Mucosa of rectum (tissue), 2 donors: ENCODE measurements around the gene SLC16A11.

Source experiments
- H3K27ac ChIP-seq, 2 donors: one replicate each; pipeline ENCODE4 v1.7.0; 2013; ENCODE audit warnings: inconsistent platforms in 2 of 2, low read depth in 2 of 2, low read length in 2 of 2
- H3K27me3 ChIP-seq, 2 donors: one replicate each; pipeline ENCODE4 v1.7.0; 2013; ENCODE audit warnings: low read length in 2 of 2; ENCODE audit not compliant: control insufficient read depth in 2 of 2, insufficient read depth in 2 of 2
- H3K36me3 ChIP-seq, 2 donors: one replicate each; pipeline ENCODE4 v1.7.0; 2013; ENCODE audit warnings: low read length in 2 of 2; ENCODE audit not compliant: control insufficient read depth in 2 of 2, insufficient read depth in 2 of 2
- H3K4me1 ChIP-seq, 2 donors: one replicate each; pipeline ENCODE4 v1.7.0; 2013; ENCODE audit warnings: low read length in 2 of 2, mild to moderate bottlenecking in 1 of 2; ENCODE audit not compliant: control insufficient read depth in 2 of 2, insufficient read depth in 2 of 2
- H3K4me3 ChIP-seq, 2 donors: one replicate each; pipeline ENCODE4 v1.7.0; 2013; ENCODE audit warnings: low read length in 2 of 2
- H3K9ac ChIP-seq, 2 donors: one replicate each; pipeline ENCODE4 v1.7.0; 2013; ENCODE audit warnings: low read length in 2 of 2, low read depth in 1 of 2, mild to moderate bottlenecking in 1 of 2
- H3K9me3 ChIP-seq, 2 donors: one replicate each; pipeline ENCODE4 v1.7.0; 2013; ENCODE audit warnings: low read length in 2 of 2; ENCODE audit not compliant: control insufficient read depth in 2 of 2
- donor health status: healthy.
- donor health status: Normal muscosa, but diverticular disease.

The SLC16A11 gene

DNA sequence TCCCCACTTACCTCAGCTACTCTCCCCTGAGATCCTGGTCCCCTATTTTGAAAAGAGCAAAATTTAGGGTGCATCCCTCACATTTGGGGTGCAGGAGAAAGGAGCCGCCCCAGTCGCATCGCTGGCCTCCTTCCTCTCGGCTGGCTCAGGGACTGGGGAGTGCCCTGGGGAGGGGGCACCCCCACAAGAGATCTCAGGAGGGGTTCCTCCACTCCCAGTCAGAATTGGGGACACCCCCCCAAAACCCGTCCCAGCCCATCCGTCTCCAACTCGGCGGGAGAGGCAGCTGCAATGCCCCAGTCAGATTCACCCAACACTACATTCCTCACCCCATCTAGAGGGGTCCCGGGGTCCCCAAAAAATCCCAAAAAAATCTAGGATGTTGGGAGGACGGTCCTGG is 24.5 kb downstream of the SLC16A11 start:
- peaks cover 0 to 3% of the 10 kb centered on the region in 2 donors for H3K36me3 ChIP-seq
- H3K4me1 ChIP-seq = peaks cover 30 to 35% of the 10 kb centered on the region in 2 donors
- peak overlapping the region; percentile 67 to 80 for H3K27ac ChIP-seq
- peak overlapping the region; percentile 72 to 74 for H3K9ac ChIP-seq
- no peaks in the 10 kb centered on the region for H3K27me3 ChIP-seq
- no peaks in the 10 kb centered on the region for H3K9me3 ChIP-seq
- H3K4me3 ChIP-seq = peak overlapping the region; percentile 68 to 70

DNA sequence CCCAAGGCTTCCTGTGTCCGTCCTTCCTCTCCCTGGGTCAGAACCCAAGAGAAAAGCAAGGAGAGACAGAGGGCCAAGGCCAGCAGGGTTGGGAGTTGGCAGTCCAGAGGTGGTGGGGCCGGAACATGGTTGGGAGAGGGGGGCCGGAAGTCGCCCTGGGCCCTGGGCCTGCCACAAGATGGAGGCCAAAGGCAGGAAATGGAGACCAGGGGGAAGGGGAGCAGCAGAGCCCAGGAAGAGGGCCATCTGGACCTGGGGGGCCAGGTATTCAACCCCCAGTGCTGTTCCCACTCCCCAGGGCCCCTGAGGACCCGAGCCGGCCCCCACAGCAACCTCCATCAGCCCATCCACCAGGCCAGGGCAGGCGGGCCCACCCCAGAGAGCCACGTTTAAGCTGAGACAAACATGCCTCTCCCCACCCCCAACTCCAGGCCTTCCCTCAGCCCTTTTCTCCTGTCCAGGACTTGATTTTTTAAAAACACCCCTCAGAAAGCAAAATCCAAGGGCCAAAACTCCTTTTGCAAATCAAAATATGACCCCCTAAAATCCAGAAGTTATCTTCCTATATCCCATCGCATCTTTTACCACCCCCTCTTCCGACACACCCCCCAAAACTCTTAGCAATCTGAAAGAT is 25.4 kb downstream of the SLC16A11 start:
- Histone ChIP-seq H3K4me3 (peak overlapping the region; percentile 68 to 70), H3K27me3 (no peaks in the 10 kb centered on the region), H3K4me1 (peaks cover 38 to 41% of the 10 kb centered on the region in 2 donors), H3K27ac (peak overlapping the region; percentile 77 to 80), H3K9me3 (no peaks in the 10 kb centered on the region), H3K36me3 (peaks cover 0 to 3% of the 10 kb centered on the region in 2 donors), H3K9ac (peak overlapping the region; percentile 38 to 72)

DNA sequence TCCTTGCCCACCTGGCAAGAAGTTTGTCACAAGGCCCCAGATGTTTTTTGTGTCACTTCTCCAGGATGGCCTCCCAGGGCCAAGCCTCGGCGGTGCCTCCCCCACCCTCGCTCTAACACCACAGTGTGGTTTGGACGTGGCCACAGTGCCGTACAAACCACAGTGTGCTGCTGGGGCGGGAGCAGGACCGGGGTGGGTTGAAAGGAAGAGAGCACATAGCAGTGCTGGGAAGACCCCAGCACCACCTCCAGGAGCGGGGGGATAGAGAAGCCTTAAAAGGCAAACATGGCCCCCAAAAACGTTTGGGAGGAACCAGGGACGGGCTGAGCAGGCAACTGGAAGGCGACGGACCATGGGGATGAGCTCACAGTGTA is 26.1 kb downstream of the SLC16A11 start:
- H3K4me1 ChIP-seq = peaks cover 36 to 39% of the 10 kb centered on the region in 2 donors
- H3K27ac ChIP-seq = peak overlapping the region; percentile 77 to 80
- peak overlapping the region; percentile 68 to 70 for H3K4me3 ChIP-seq
- H3K36me3 ChIP-seq = peaks cover 0 to 3% of the 10 kb centered on the region in 2 donors
- peak overlapping the region; percentile 41 to 72 for H3K9ac ChIP-seq
- no peaks in the 10 kb centered on the region for H3K9me3 ChIP-seq
- H3K27me3 ChIP-seq = no peaks in the 10 kb centered on the region

- Histone ChIP-seq H3K9me3 (no peaks in the 10 kb centered on the region), H3K9ac (peak overlapping the region in 1 of 2 donors; percentile 15), H3K27me3 (no peaks in the 10 kb centered on the region), H3K27ac (peak overlapping the region in 1 of 2 donors; percentile 80), H3K4me1 (peaks cover 33% of the 10 kb centered on the region in 2 donors), H3K36me3 (peaks cover 0 to 3% of the 10 kb centered on the region in 2 donors), H3K4me3 (no peak overlapping the region)
Measured at GRCh38 chr17:7016886-7017826, 26.7 kb downstream of the SLC16A11 start.

DNA sequence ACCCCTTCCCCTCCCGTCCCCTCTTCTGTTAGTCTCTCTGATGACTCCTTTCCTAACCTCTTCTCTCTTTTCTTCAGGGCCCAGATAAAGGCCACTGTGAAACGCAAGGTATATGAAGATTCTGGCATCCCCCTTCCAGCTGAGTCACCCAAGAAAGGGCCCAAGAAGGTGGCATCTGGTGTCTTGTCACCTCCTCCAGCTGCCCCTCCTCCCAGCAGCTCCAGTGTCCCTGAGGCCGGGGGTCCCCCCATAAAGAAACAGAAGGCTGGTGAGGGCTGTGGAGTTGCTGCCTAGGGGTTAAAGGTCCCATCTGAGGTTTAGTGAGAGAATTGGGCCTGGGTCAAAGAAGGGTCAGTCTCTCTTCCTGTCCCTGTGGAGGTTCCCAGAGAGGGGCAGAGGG is 27.5 kb downstream of the SLC16A11 start:
- H3K36me3 ChIP-seq = peaks cover 0 to 3% of the 10 kb centered on the region in 2 donors
- H3K4me1 ChIP-seq = peaks cover 28 to 34% of the 10 kb centered on the region in 2 donors
- H3K4me3 ChIP-seq = no peak overlapping the region
- H3K9me3 ChIP-seq = no peaks in the 10 kb centered on the region
- no peak overlapping the region for H3K9ac ChIP-seq
- no peaks in the 10 kb centered on the region for H3K27me3 ChIP-seq
- H3K27ac ChIP-seq = no peak overlapping the region

DNA sequence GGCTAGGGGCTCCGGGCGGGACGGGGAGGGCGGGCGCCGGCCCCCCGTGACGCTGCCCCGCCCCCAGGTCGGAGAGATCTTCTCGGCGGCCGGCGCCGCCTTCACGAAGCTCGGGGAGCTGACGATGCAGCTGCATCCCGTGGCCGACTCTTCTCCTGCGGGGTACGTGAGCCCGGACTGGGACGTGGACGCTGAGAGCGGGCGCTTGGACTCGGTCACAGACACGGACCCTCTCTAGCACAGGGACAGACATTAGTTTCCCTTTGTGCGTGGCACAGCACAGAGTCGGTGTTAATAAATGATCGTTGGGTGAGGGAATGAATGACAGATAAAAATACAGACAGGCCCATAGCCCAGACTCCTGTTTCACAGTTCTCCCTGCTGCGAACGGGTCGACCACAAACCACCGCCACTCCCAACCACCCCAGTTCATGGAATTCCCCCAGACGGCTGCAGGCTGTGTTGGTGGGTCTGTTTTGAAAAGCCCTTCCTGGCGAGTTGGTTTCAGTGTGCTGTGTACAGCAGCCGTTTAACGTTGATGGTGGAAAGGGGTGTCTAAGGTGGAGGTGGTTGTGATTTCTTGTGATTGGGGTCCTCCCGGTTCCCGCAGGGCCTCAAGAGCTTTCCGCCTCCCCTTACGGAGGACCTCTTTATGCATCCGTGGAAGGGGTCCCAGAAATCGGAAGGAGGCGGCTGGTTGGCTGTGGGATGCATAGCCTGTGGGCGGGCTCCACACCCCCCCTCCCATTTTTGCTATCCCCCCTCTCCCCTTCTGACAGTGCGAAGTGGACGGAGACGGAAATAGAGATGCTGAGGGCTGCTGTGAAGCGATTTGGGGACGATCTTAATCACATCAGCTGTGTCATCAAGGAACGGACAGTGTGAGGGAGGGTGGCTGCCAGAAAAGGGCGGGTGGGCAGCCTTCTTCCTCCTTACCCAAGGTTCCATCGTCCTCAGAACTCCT is 28.6 kb downstream of the SLC16A11 start:
- H3K27me3 ChIP-seq = no peaks in the 10 kb centered on the region
- peaks cover 0 to 3% of the 10 kb centered on the region in 2 donors for H3K36me3 ChIP-seq
- H3K27ac ChIP-seq = peak overlapping the region; percentile 99
- H3K4me1 ChIP-seq = peaks cover 31 to 44% of the 10 kb centered on the region in 2 donors
- H3K9ac ChIP-seq = peak overlapping the region; percentile 93 to 94
- H3K4me3 ChIP-seq = peak overlapping the region; percentile 75 to 90
- H3K9me3 ChIP-seq = no peaks in the 10 kb centered on the region

DNA sequence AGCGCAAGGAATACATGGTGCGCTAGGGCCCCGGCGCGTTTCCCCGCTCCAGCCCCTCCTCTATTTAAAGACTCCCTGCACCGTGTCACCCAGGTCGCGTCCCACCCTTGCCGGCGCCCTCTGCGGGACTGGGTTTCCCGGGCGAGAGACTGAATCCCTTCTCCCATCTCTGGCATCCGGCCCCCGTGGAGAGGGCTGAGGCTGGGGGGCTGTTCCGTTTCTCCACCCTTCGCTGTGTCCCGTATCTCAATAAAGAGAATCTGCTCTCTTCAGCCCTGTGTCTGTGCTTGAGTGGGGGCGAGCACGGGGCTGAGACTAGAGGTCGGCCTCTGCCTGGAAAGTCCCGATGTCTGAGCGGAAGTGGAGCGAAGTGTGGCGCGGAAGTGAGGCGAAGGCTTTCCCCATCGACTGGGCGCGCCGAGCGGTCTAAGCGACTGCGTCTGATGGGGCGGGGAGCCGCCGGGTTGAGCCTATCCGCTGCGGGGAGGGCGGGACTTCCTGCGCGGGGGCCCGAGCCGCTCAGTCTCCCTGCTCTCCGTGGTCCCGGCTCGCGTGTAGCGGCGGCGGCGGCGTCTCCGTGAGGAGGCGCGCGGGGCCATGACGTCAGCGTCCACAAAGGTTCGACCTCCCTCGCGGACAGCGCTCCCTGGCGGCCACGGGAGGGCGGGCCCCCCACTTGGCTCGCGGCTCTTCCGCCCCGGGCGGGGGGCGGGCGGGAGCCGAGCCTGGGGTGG is 29.5 kb downstream of the SLC16A11 start:
- H3K9me3 ChIP-seq = no peaks in the 10 kb centered on the region
- peak overlapping the region; percentile 99 for H3K27ac ChIP-seq
- peaks cover 5 to 8% of the 10 kb centered on the region in 2 donors for H3K36me3 ChIP-seq
- H3K9ac ChIP-seq = peak overlapping the region; percentile 85 to 93
- H3K4me1 ChIP-seq = peaks cover 30 to 44% of the 10 kb centered on the region in 2 donors
- peak overlapping the region; percentile 91 to 98 for H3K4me3 ChIP-seq
- H3K27me3 ChIP-seq = no peaks in the 10 kb centered on the region

DNA sequence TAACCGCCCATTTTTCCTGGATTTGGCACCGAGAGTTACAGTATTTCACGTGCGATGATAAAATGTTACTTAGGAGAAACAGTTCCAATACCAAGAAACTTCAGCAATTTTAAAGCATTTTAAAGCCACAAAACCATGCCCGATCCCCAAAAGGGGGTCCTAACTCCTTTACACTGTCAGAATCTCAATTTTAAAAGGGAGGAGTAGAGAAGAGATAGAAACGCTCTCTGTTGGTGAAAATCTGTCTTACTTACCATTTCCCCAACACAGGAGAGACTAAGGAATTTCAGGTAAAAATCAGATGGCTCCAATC is 32.0 kb downstream of the SLC16A11 start:
- Histone ChIP-seq H3K36me3 (peaks cover 5 to 8% of the 10 kb centered on the region in 2 donors), H3K9me3 (no peaks in the 10 kb centered on the region), H3K27me3 (no peaks in the 10 kb centered on the region), H3K27ac (peak overlapping the region; percentile 99), H3K9ac (peak overlapping the region; percentile 85 to 93), H3K4me1 (peaks cover 26 to 39% of the 10 kb centered on the region in 2 donors), H3K4me3 (peak overlapping the region; percentile 91 to 98)

- Histone ChIP-seq H3K9ac (peak overlapping the region; percentile 85 to 93), H3K27ac (no peak overlapping the region), H3K9me3 (no peaks in the 10 kb centered on the region), H3K4me1 (peaks cover 26 to 39% of the 10 kb centered on the region in 2 donors), H3K4me3 (peak overlapping the region; percentile 91 to 98), H3K36me3 (peaks cover 5% of the 10 kb centered on the region in 2 donors), H3K27me3 (no peaks in the 10 kb centered on the region)
Measured at GRCh38 chr17:7011415-7011814, 32.5 kb downstream of the SLC16A11 start.
